Measurements from ENCODE around the gene RBM44. TPM values are rescaled to one million over a fixed set of nuclear protein-coding genes. Genes with fewer than 3 reads are reported as not detected.
"Not testable (repeated sequence)": the region's sequence is repeated elsewhere in the genome, so short reads cannot be mapped to it uniquely, and the experiment has no call there.

The RBM44 gene
- total and polyA plus RNA-seq, 4 donors: 0.02 to 0.75 (median 0.15) TPM

DNA sequence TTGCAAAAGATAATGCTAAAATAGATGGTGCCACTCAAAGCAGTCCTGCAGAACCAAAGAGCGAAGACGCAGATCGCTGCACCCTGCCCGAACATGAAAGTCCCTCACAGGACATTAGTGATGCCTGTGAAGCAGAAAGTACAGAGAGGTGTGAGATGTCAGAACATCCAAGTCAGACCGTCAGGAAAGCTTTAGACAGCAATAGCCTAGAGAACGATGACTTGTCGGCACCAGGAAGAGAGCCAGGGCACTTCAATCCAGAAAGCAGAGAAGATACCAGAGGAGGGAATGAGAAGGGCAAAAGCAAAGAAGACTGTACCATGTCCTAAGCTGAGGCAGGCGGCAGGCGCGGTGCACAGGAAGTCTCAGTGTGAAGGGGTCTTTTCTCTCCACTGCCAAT is 34.8 kb upstream of the RBM44 start:
- Histone ChIP-seq H3K36me3 (ENCODE audit: control insufficient read depth in 4 of 4, insufficient read depth in 3 of 4, low read depth in 1 of 4, low read length in 3 of 4) (peaks cover 4 to 31% (median 19%) of the 10 kb centered on the region in 4 donors), H3K9ac (ENCODE audit: low read depth in 1 of 2, low read length in 2 of 2) (no peak overlapping the region), H3K27me3 (ENCODE audit: control insufficient read depth in 4 of 4, insufficient read depth in 4 of 4, low read length in 3 of 4) (no peaks in the 10 kb centered on the region), H3K27ac (ENCODE audit: low read depth in 1 of 2, low read length in 2 of 2) (no peak overlapping the region), H3K4me3 (ENCODE audit: low read depth in 1 of 3, low read length in 3 of 3) (no peak overlapping the region), H3K4me1 (ENCODE audit: control insufficient read depth in 4 of 4, insufficient read depth in 4 of 4, low read length in 3 of 4) (no peaks in the 10 kb centered on the region), H3K9me3 (ENCODE audit: control insufficient read depth in 4 of 4, low read length in 3 of 4) (no peaks in the 10 kb centered on the region)
- TF ChIP-seq, protein P1, sequence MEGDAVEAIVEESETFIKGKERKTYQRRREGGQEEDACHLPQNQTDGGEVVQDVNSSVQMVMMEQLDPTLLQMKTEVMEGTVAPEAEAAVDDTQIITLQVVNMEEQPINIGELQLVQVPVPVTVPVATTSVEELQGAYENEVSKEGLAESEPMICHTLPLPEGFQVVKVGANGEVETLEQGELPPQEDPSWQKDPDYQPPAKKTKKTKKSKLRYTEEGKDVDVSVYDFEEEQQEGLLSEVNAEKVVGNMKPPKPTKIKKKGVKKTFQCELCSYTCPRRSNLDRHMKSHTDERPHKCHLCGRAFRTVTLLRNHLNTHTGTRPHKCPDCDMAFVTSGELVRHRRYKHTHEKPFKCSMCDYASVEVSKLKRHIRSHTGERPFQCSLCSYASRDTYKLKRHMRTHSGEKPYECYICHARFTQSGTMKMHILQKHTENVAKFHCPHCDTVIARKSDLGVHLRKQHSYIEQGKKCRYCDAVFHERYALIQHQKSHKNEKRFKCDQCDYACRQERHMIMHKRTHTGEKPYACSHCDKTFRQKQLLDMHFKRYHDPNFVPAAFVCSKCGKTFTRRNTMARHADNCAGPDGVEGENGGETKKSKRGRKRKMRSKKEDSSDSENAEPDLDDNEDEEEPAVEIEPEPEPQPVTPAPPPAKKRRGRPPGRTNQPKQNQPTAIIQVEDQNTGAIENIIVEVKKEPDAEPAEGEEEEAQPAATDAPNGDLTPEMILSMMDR (IDR thresholded peaks at IDR 0.05; ENCODE audit: low read depth, low read length, missing input control): no peak
- TF ChIP-seq NR2F2 (IDR thresholded peaks at IDR 0.05) (no peak), FOXA2 (IDR thresholded peaks at IDR 0.05) (no peak), TAF1 (conservative IDR thresholded peaks at IDR 0.05) (no peak), GABPA (IDR thresholded peaks at IDR 0.05 in 1 of 2, conservative IDR thresholded peaks at IDR 0.05 in 1 of 2) (no peak), HNF4G (IDR thresholded peaks at IDR 0.05) (no peak), RAD21 (IDR thresholded peaks at IDR 0.05) (no peak), YY1 (IDR thresholded peaks at IDR 0.05) (no peak), EGR1 (IDR thresholded peaks at IDR 0.05; ENCODE audit: low read depth in 2 of 2) (no peak), JUND (IDR thresholded peaks at IDR 0.05) (no peak), FOXA1 (IDR thresholded peaks at IDR 0.05) (no peak), HNF4A (conservative IDR thresholded peaks at IDR 0.05) (no peak)
- TF ChIP-seq, protein P2, sequence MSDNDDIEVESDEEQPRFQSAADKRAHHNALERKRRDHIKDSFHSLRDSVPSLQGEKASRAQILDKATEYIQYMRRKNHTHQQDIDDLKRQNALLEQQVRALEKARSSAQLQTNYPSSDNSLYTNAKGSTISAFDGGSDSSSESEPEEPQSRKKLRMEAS (IDR thresholded peaks at IDR 0.05): no peak
- TF ChIP-seq, protein P3, sequence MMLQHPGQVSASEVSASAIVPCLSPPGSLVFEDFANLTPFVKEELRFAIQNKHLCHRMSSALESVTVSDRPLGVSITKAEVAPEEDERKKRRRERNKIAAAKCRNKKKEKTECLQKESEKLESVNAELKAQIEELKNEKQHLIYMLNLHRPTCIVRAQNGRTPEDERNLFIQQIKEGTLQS (IDR thresholded peaks at IDR 0.05): no peak
- 96% methylated on average over 10 of the region's 10 CpGs for WGBS
- no peak for DNase-seq (ENCODE audit: low spot score)

DNA sequence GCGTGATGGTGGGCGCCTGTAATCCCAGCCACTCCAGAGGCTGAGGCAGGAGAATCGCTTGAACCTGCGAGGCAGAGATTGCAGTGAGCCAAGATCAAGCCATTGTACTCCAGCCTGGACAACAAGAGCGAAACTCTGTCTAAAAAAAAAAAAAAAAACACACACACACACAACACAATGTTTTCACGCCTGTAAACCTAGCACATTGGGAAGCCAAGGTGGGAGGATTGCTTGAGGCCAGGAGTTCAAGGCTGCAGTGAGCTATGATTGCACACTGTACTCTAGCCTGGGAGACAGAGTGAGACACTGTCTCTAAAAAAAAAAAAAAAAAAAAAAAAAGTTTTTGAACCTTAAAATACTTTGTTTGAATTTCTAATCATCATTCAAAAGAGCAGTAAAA is 33.5 kb upstream of the RBM44 start:
- not testable (repeated sequence) for H3K27ac ChIP-seq (ENCODE audit: low read depth in 1 of 2, low read length in 2 of 2); H3K27me3 ChIP-seq (ENCODE audit: control insufficient read depth in 4 of 4, insufficient read depth in 4 of 4, low read length in 3 of 4); DNase-seq (ENCODE audit: low spot score); H3K4me3 ChIP-seq (ENCODE audit: low read depth in 1 of 3, low read length in 3 of 3); H3K9ac ChIP-seq (ENCODE audit: low read depth in 1 of 2, low read length in 2 of 2); H3K9me3 ChIP-seq (ENCODE audit: control insufficient read depth in 4 of 4, low read length in 3 of 4); H3K4me1 ChIP-seq (ENCODE audit: control insufficient read depth in 4 of 4, insufficient read depth in 4 of 4, low read length in 3 of 4)
- 97% methylated on average over 6 of the region's 6 CpGs for WGBS
- peaks cover 3 to 31% (median 20%) of the 10 kb centered on the region in 4 donors for H3K36me3 ChIP-seq (ENCODE audit: control insufficient read depth in 4 of 4, insufficient read depth in 3 of 4, low read depth in 1 of 4, low read length in 3 of 4)

DNA sequence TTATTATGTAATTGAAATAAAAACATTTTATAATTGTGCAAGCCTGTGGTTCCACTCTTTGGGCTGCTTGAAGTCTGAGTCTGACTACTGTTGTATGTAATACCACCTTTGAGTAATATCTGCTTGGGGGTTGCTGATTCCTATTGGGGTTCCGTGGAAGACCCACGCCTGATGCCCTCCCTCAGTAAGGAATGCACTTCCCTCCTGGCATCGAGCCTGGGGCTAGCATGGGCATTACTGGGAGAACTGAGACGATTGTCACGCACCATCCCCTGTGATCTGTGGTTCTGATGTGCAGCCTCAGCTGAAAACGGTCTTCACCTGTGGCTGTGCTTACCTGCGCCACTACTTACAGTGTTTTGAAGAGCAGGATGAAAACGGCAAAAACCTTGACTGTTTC is 32.7 kb upstream of the RBM44 start:
- WGBS: 92% methylated on average over 8 of the region's 8 CpGs
- TF ChIP-seq RXRA (IDR thresholded peaks at IDR 0.05) (no peak), NR2F2 (IDR thresholded peaks at IDR 0.05) (no peak)
- TF ChIP-seq, protein P4, sequence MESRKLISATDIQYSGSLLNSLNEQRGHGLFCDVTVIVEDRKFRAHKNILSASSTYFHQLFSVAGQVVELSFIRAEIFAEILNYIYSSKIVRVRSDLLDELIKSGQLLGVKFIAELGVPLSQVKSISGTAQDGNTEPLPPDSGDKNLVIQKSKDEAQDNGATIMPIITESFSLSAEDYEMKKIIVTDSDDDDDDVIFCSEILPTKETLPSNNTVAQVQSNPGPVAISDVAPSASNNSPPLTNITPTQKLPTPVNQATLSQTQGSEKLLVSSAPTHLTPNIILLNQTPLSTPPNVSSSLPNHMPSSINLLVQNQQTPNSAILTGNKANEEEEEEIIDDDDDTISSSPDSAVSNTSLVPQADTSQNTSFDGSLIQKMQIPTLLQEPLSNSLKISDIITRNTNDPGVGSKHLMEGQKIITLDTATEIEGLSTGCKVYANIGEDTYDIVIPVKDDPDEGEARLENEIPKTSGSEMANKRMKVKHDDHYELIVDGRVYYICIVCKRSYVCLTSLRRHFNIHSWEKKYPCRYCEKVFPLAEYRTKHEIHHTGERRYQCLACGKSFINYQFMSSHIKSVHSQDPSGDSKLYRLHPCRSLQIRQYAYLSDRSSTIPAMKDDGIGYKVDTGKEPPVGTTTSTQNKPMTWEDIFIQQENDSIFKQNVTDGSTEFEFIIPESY (IDR thresholded peaks at IDR 0.05): no peak
- TF ChIP-seq, protein P5, sequence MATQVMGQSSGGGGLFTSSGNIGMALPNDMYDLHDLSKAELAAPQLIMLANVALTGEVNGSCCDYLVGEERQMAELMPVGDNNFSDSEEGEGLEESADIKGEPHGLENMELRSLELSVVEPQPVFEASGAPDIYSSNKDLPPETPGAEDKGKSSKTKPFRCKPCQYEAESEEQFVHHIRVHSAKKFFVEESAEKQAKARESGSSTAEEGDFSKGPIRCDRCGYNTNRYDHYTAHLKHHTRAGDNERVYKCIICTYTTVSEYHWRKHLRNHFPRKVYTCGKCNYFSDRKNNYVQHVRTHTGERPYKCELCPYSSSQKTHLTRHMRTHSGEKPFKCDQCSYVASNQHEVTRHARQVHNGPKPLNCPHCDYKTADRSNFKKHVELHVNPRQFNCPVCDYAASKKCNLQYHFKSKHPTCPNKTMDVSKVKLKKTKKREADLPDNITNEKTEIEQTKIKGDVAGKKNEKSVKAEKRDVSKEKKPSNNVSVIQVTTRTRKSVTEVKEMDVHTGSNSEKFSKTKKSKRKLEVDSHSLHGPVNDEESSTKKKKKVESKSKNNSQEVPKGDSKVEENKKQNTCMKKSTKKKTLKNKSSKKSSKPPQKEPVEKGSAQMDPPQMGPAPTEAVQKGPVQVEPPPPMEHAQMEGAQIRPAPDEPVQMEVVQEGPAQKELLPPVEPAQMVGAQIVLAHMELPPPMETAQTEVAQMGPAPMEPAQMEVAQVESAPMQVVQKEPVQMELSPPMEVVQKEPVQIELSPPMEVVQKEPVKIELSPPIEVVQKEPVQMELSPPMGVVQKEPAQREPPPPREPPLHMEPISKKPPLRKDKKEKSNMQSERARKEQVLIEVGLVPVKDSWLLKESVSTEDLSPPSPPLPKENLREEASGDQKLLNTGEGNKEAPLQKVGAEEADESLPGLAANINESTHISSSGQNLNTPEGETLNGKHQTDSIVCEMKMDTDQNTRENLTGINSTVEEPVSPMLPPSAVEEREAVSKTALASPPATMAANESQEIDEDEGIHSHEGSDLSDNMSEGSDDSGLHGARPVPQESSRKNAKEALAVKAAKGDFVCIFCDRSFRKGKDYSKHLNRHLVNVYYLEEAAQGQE (IDR thresholded peaks at IDR 0.05): no peak
- Histone ChIP-seq H3K4me1 (ENCODE audit: control insufficient read depth in 4 of 4, insufficient read depth in 4 of 4, low read length in 3 of 4) (no peaks in the 10 kb centered on the region), H3K9me3 (ENCODE audit: control insufficient read depth in 4 of 4, low read length in 3 of 4) (no peaks in the 10 kb centered on the region), H3K9ac (ENCODE audit: low read depth in 1 of 2, low read length in 2 of 2) (no peak overlapping the region), H3K4me3 (ENCODE audit: low read depth in 1 of 3, low read length in 3 of 3) (no peak overlapping the region), H3K27ac (ENCODE audit: low read depth in 1 of 2, low read length in 2 of 2) (no peak overlapping the region), H3K36me3 (ENCODE audit: control insufficient read depth in 4 of 4, insufficient read depth in 3 of 4, low read depth in 1 of 4, low read length in 3 of 4) (peaks cover 2 to 23% (median 14%) of the 10 kb centered on the region in 4 donors), H3K27me3 (ENCODE audit: control insufficient read depth in 4 of 4, insufficient read depth in 4 of 4, low read length in 3 of 4) (no peaks in the 10 kb centered on the region)
- no peak for DNase-seq (ENCODE audit: low spot score)
